Liver (tissue), 3 donors: ENCODE results near the gene GTF2F2.

Source experiments
- NR2F2 ChIP-seq: IDR thresholded peaks from 2 replicates; pipeline ENCODE4 v1.6.1; 2016; ENCODE audit warnings: antibody characterized with exemption
- ZBTB33 ChIP-seq: IDR thresholded peaks from 2 replicates; pipeline ENCODE4 v1.6.1; 2016; ENCODE audit warnings: antibody characterized with exemption
- TF ChIP-seq, protein P1 (sequence below): fragments of 150-350 bp; IDR thresholded peaks from 2 replicates; pipeline ENCODE4 v1.5.1; 2017; ENCODE audit warnings: improper control_type of control experiment, low read depth, low read length; ENCODE audit not compliant: missing input control
- donor health status: healthy.
- donor health status: healthy.

- TF ChIP-seq ZBTB33 (no peak), NR2F2 (no peak)
- TF ChIP-seq, protein P1, sequence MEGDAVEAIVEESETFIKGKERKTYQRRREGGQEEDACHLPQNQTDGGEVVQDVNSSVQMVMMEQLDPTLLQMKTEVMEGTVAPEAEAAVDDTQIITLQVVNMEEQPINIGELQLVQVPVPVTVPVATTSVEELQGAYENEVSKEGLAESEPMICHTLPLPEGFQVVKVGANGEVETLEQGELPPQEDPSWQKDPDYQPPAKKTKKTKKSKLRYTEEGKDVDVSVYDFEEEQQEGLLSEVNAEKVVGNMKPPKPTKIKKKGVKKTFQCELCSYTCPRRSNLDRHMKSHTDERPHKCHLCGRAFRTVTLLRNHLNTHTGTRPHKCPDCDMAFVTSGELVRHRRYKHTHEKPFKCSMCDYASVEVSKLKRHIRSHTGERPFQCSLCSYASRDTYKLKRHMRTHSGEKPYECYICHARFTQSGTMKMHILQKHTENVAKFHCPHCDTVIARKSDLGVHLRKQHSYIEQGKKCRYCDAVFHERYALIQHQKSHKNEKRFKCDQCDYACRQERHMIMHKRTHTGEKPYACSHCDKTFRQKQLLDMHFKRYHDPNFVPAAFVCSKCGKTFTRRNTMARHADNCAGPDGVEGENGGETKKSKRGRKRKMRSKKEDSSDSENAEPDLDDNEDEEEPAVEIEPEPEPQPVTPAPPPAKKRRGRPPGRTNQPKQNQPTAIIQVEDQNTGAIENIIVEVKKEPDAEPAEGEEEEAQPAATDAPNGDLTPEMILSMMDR, result no peak
Observed at GRCh38 chr13:45243077-45243476, 122.8 kb downstream of the GTF2F2 start.
